Measurements from ENCODE around the gene RNU5B-1.

Gene RNU5B-1

GRCh38 chr15:65302061-65302460, 2.4 kb upstream of the RNU5B-1 start:
- DNase-seq (ENCODE audit: low spot score): no peak
- in situ Hi-C loops (cut with MboI; ENCODE audit: low pct_unique_long_range_greater_than_20kb, low sequenced_read_pairs, unreplicated experiment): no loop called here
- TF ChIP-seq CTCF (IDR thresholded peaks at IDR 0.05; ENCODE audit: extremely low read depth, insufficient read depth, missing control alignments): no peak

GRCh38 chr15:65303687-65304380, 643 bp upstream of the RNU5B-1 start:
- DNase-seq (ENCODE audit: low spot score): no peak
- TF ChIP-seq CTCF (IDR thresholded peaks at IDR 0.05; ENCODE audit: extremely low read depth, insufficient read depth, missing control alignments): no peak
- in situ Hi-C loops (cut with MboI; ENCODE audit: low pct_unique_long_range_greater_than_20kb, low sequenced_read_pairs, unreplicated experiment): no loop called here

GRCh38 chr15:65305150-65305758, 777 bp downstream of the RNU5B-1 start:
- no peak for TF ChIP-seq CTCF (IDR thresholded peaks at IDR 0.05; ENCODE audit: extremely low read depth, insufficient read depth, missing control alignments)
- DNase-seq (ENCODE audit: low spot score): peak; percentile 33
- in situ Hi-C loops (cut with MboI; ENCODE audit: low pct_unique_long_range_greater_than_20kb, low sequenced_read_pairs, unreplicated experiment): no loop called here

- TF ChIP-seq CTCF (IDR thresholded peaks at IDR 0.05; ENCODE audit: extremely low read depth, insufficient read depth, missing control alignments): no peak
- no peak for DNase-seq (ENCODE audit: low spot score)
- in situ Hi-C loops (cut with MboI; ENCODE audit: low pct_unique_long_range_greater_than_20kb, low sequenced_read_pairs, unreplicated experiment): no loop called here
Observed at GRCh38 chr15:65305776-65306175, 1.3 kb downstream of the RNU5B-1 start.

- in situ Hi-C loops (cut with MboI; ENCODE audit: low pct_unique_long_range_greater_than_20kb, low sequenced_read_pairs, unreplicated experiment): no loop called here
- no peak for TF ChIP-seq CTCF (IDR thresholded peaks at IDR 0.05; ENCODE audit: extremely low read depth, insufficient read depth, missing control alignments)
- no peak for DNase-seq (ENCODE audit: low spot score)
Observed at GRCh38 chr15:65306551-65306950, 2.1 kb downstream of the RNU5B-1 start.

GRCh38 chr15:65307978-65308377, 3.5 kb downstream of the RNU5B-1 start:
- no peak for TF ChIP-seq CTCF (IDR thresholded peaks at IDR 0.05; ENCODE audit: extremely low read depth, insufficient read depth, missing control alignments)
- no peak for DNase-seq (ENCODE audit: low spot score)
- in situ Hi-C loops (cut with MboI; ENCODE audit: low pct_unique_long_range_greater_than_20kb, low sequenced_read_pairs, unreplicated experiment): no loop called here
